ENCODE results near the gene SHANK1.

SHANK1 gene

GRCh38 chr19:50679177-50680125 lies 40.2 kb downstream of the SHANK1 start:
- no peak for DNase-seq

GRCh38 chr19:50678323-50678722 lies 41.3 kb downstream of the SHANK1 start:
- DNase-seq, result no peak

DNA sequence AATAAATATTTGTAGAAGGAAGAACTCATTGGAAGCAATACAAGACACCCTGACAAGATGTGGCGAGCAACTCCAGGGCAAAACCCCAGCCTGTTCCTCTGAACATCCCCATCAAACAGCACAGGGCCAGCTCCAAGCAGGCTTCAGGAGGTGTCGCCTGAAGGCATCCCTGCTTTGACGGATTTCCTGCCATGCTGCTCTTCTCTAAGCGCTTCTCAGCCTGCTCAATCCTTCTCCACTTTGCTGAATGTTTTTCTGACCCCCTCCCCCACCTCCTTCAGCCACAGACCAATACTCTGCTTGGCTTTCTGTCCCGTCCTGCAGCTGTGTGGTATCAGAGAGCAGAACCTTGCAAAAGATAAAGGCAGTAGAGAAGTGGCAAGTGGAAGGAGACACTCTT lies 42.0 kb downstream of the SHANK1 start:
- no peak for DNase-seq

DNA sequence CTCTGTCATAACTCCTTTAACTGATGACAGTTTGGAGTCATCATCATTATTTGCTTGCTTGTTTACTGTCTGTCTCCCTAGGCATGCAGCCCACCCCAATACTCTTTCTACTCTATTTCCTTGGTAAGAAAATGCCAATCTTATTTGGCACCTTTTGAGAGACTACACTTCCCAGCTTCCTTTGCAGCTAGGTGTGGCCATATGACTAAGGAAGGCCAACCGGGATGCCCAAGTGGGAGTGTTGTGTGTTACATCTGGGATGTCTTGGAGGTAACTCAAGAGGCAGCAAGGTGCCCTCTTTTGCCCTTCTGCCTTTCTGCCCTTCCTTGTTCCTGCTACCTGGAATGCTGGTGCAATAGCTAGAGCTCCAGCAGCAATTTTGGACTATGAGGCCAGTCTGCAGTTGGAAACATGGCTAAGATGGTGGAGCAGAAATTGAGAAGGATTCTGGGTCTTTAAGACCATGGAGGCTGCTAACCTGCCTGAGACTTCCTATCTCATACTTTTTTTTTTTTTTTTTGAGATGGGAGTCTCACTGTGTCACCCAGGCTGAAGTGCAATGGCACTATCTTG lies 42.9 kb downstream of the SHANK1 start:
- DNase-seq, result no peak

DNA sequence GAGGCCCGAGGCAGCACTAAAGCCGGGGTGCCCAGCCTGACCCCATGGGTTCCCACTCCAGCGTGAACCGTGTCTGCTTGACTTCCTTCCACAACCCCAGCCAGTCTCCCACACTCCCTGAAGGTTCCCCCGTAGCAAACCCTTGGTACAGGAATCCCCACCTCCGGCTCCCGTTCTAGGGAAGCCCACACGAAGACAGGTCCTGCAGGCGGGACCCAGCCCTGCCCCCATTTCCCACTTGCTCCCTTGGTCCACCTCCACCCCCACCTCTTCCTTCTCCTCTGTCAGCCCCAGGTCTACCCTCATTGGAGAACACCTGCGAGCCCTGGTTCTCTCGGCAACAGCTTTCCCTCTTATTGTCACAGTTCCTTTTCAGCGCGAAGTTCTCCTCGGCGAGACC lies 46.5 kb downstream of the SHANK1 start:
- no peak for DNase-seq

- DNase-seq, result no peak
These were observed 49.6 kb downstream of the SHANK1 start for GRCh38 chr19:50670102-50670380.

- no peak for DNase-seq
These were observed 50.1 kb downstream of the SHANK1 start for GRCh38 chr19:50669302-50670101.

GRCh38 chr19:50668879-50669278 lies 50.7 kb downstream of the SHANK1 start:
- DNase-seq, result no peak

- DNase-seq, result no peak
These were observed 51.2 kb downstream of the SHANK1 start for GRCh38 chr19:50668416-50668815.

DNA sequence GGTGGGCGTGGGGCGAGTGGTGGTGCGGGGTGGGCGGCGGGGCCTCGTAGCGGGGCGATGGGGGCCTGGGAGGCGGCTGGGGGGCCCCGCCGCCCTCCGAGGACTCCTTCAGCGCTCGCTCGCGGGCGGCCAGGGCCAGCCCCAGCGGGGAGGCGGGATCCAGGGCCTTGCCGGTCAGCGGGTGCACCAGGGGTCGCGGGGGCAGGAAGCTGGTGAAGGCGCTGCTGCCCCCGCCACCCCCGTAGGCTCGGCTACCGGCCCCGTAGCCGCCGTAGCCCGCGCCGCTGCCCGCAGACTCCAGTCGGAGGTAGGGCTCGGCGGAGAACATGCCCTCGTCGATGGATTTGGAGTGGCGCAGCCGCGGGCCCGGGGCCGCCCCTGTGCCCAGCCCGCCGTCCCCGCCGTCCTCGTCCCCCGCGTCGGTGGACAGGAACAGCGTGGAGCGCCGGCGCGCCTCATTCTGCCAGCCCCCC lies 51.8 kb downstream of the SHANK1 start:
- no peak for DNase-seq

GRCh38 chr19:50667177-50667758 lies 52.3 kb downstream of the SHANK1 start:
- DNase-seq, result no peak

- no peak for DNase-seq
These were observed 53.0 kb downstream of the SHANK1 start for GRCh38 chr19:50666346-50667176.

DNA sequence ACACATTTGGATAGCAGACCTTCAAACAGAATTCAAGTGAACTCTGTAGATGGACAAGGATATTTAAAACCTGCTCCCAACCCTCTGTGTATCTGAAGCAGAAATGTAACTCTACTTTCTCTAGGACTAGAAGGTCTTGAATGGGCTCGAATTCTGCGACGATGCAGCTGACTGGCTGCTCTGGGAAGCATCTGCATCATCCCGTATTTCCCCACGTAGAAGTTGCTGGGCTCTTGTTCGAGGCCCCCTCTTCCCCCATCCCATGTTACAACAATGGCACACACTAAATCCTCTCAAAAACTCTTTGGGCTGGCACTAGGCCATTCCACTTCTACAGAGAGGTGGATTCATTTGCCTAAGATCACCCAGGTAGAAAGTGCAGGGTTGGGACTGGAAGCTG lies 55.4 kb downstream of the SHANK1 start:
- DNase-seq, result no peak

- no peak for DNase-seq
These were observed 56.2 kb downstream of the SHANK1 start for GRCh38 chr19:50663482-50663790.

DNA sequence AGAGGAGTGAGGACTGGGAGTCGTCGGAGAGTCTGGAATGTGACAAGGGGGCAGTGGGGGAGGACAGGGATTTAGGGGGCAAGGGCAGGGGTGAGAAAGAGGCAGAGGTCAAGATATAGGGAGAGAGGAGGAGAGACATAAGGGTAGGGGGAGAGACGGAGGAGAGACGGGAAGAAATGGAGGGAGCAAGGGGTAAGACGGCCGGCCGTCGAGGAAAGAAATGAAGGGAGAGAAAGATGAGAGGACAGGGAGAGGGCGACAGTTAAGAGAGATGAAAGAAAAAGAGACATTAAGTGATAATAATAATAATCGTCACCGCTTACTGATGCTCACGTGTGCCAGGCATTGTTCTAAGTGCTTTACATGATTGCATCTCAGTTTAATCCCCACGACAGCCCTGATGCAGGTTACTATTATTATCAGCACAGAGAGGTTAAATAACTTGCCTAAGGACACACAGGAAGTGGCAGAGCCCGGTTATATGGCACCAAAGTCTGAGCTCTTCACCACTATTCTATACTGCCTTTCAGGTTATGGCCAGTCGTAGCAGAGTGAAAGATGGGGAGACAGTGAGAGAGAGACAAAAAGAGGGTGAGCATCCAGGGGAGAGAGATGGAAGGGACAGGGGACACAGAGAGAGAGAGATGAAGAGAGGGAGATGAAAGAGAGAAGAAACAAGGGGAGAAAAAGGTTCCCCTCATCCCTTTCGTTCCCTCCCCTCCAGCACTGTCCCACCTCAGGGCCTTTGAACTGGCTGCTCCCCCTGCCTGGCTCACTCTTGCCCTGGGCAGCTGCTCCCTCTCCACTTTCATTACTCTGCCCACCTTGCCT lies 56.7 kb downstream of the SHANK1 start:
- DNase-seq, result no peak

GRCh38 chr19:50661766-50662650 lies 57.6 kb downstream of the SHANK1 start:
- no peak for DNase-seq

GRCh38 chr19:50661023-50661422 lies 58.6 kb downstream of the SHANK1 start:
- DNase-seq, result no peak

- no peak for DNase-seq
These were observed 59.6 kb downstream of the SHANK1 start for GRCh38 chr19:50660088-50660366.

GRCh38 chr19:50659318-50660087 lies 60.1 kb downstream of the SHANK1 start:
- DNase-seq, result no peak

All from NCI-H1417 treated with DMSO at 0.1 percent for 48 hours (cell line).